K562 (cell line): ENCODE data around the gene DHTKD1. TPM values are rescaled to one million over a fixed set of nuclear protein-coding genes. Genes with fewer than 3 reads are reported as not detected.

Experiments
- ARID3B ChIP-seq: fragments of 250-450 bp; sonication (Bioruptor Pico); IDR thresholded peaks from 2 replicates; pipeline ENCODE4 v1.4.0; 2020; ENCODE audit warnings: borderline replicate concordance
- C11orf30 ChIP-seq: fragments of 450-650 bp; IDR thresholded peaks from 2 replicates; pipeline ENCODE4 v1.6.1; 2016; ENCODE audit warnings: low read depth, mild to moderate bottlenecking
- EP300 ChIP-seq: IDR thresholded peaks from 2 replicates; pipeline ENCODE4 v1.6.1; 2012; ENCODE audit warnings: low read length, improper control_type of control experiment
- FOS ChIP-seq: IDR thresholded peaks from 3 replicates; pipeline ENCODE4 v1.6.1; 2011; ENCODE audit not compliant: insufficient read length; ENCODE audit errors: extremely low read depth
- FOXJ3 ChIP-seq: sonication (generic); formaldehyde crosslinking; IDR thresholded peaks from 2 replicates; pipeline ENCODE4 v1.4.0; 2020; ENCODE audit warnings: mild to moderate bottlenecking, missing genetic modification reagents
- GABPA ChIP-seq: fragments of 200-800 bp; sonication (Bioruptor generic); conservative IDR thresholded peaks from 2 replicates; pipeline ENCODE4 v1.6.1; 2016; ENCODE audit warnings: low read depth, missing genetic modification characterization, missing compliant biosample characterization
- GMEB1 ChIP-seq: fragments of 250-450 bp; sonication (Bioruptor Pico); IDR thresholded peaks from 2 replicates; pipeline ENCODE4 v1.4.0; 2020; ENCODE audit warnings: mild to moderate bottlenecking
- HDAC8 ChIP-seq: fragments of 450-650 bp; IDR thresholded peaks from 2 replicates; pipeline ENCODE4 v1.6.1; 2016; ENCODE audit warnings: mild to moderate bottlenecking, missing genetic modification characterization, moderate library complexity, missing compliant biosample characterization
- JUND ChIP-seq, 2 experiments: IDR thresholded peaks; 2 replicates in 1 of 2; 3 replicates in 1 of 2; pipeline ENCODE4 v1.6.1; 2011; ENCODE audit warnings: borderline replicate concordance in 2 of 2, low read depth in 2 of 2, low read length in 2 of 2, improper control_type of control experiment in 1 of 2, missing biosample characterization in 1 of 2, missing genetic modification characterization in 1 of 2, missing genetic modification reagents in 1 of 2
- NRF1 ChIP-seq, 2 experiments: fragments of 450-650 bp; IDR thresholded peaks in 1 of 2; conservative IDR thresholded peaks in 1 of 2; 2 replicates each; pipeline ENCODE4 v1.6.1; 2014; ENCODE audit warnings: mild to moderate bottlenecking in 2 of 2
- SRSF7 ChIP-seq: fragments of 200-400 bp; formaldehyde crosslinking; optimal IDR thresholded peaks from 2 replicates; pipeline ENCODE3; 2017; ENCODE audit warnings: mild to moderate bottlenecking, low read depth, low read length
- SUPT5H ChIP-seq: fragments of 450-650 bp; IDR thresholded peaks from 2 replicates; pipeline ENCODE4 v1.6.1; 2016
- TBL1XR1 ChIP-seq, 2 experiments: IDR thresholded peaks; 2 replicates each; pipeline ENCODE4 v1.6.1; 2012; ENCODE audit warnings: improper control_type of control experiment in 2 of 2, low read length in 2 of 2, mild to moderate bottlenecking in 1 of 2
- XRCC5 ChIP-seq: fragments of 200-400 bp; formaldehyde crosslinking; IDR thresholded peaks from 2 replicates; pipeline ENCODE4 v1.6.1; 2017; ENCODE audit warnings: low read depth, mild to moderate bottlenecking, low read length
- ZNF197 ChIP-seq: fragments of 200-800 bp; sonication (Bioruptor generic); IDR thresholded peaks from 2 replicates; pipeline ENCODE4 v1.6.1; 2016; ENCODE audit warnings: low read depth, missing genetic modification characterization, missing compliant biosample characterization
- ZNF274 ChIP-seq: IDR thresholded peaks from 2 replicates; pipeline ENCODE4 v1.6.1; 2011; ENCODE audit warnings: low read depth, mild to moderate bottlenecking, low read length, moderate library complexity, borderline replicate concordance
- ZNF639 ChIP-seq, 2 experiments: fragments of 200-800 bp in 1 of 2; sonication (Bioruptor generic) in 1 of 2; sonication (generic) in 1 of 2; formaldehyde crosslinking in 1 of 2; IDR thresholded peaks in 1 of 2; conservative IDR thresholded peaks in 1 of 2; 2 replicates each; pipeline versions ENCODE4 v1.5.0 to v1.6.1; 2016 to 2020; ENCODE audit warnings: missing compliant biosample characterization in 1 of 2, missing genetic modification characterization in 1 of 2, missing genetic modification reagents in 1 of 2
- polyA plus RNA-seq, 8 experiments: library from polyadenylated mRNA; depleted of rRNA in 4 of 8; stranded (reverse) in 5 of 8; unstranded in 3 of 8; fragments of >200 nt; fragmentation: Nextera tagmentation in 2 of 8; fragmentation: Illumina TruSeq in 1 of 8; extraction: Ambion mirVana in 2 of 8; extraction: Trizol in 1 of 8; gene quantifications; 2 replicates each; pipeline versions ENCODE4 v1.2.1 to v1.2.3, GENCODE V29; 2011 to 2014; ENCODE audit warnings: inconsistent platforms in 1 of 8, missing spikeins in 1 of 8
- total RNA-seq, 7 experiments: library from RNA; depleted of rRNA in 6 of 7; stranded (reverse); fragments of >200 nt in 6 of 7; fragmentation: Illumina TruSeq in 2 of 7; extraction: Trizol in 2 of 7; gene quantifications; 2 replicates each; pipeline versions ENCODE4 v1.2.1 to v1.2.3, GENCODE V29; 2011 to 2021; ENCODE audit warnings: low replicate concordance in 1 of 7
- TF ChIP-seq, protein P1 (sequence below): IDR thresholded peaks from 2 replicates; pipeline ENCODE4 v1.6.1; 2014; ENCODE audit warnings: antibody characterized with exemption
- TF ChIP-seq, protein P2 (sequence below): fragments of 450-650 bp; IDR thresholded peaks from 2 replicates; pipeline ENCODE4 v1.6.1; 2016

The DHTKD1 gene
- total and polyA plus RNA-seq, 9 of the 15 experiments (the other 6 are each of a cell fraction or from before 2014, with no cell fraction given), result 3.1 to 19.7 (median 6.8) TPM

DNA sequence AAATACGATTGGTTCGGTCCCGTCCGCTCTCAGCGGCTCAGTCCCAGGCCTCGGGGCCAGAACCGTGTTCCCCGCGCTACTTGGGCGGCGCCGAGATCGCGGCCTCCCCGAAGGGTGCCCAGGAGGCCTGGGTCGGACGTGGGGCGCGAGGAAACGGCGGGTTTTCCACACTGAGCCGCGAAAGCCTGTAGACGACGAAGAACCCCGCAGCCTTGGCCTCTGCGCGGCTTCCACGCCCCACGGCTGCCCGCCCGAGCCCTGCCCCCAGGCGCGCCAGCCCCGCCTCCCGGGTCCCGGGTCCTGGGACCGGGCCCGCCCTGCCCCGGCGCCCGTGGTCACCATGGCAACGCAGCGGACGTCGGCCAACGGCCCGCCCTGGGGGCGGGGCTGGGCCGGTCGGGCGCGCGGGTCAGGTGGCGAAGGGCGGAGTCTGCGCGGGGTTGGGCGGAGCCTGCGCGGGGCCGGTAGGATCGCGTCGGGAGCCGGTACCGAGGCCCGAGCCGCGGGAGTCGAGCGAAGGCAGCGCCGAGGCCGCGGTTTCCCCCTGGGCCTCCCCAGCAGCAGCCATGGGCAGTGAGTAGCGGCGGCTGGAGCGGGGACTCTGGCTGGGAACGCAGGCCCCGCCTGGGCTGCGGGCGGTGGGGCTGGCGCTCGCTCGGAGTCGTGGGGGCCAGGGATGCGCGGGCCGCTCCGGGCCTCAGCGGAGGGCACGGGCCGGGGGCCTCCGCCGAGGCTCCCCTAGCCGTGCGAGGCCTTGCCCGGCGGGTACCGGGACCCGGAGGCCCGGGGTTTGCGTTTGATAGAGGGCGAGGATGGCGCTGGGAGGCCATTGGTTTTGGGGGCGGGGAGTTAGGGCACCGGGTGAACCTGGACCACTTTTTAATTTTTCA lies 60.7 kb downstream of the DHTKD1 start, which contains the start of gene SEC61A2 (continued):
- TF ChIP-seq GABPA (tag) (no peak), ARID3B (CRISPR knock-in tag) (no peak), GMEB1 (CRISPR knock-in tag) (peak; percentile 13; the same call in 1 of the 2 replicates), JUND (IDR thresholded peaks at IDR 0.05; ENCODE audit: borderline replicate concordance, low read depth, low read length) (no peak), JUND (tag; IDR thresholded peaks at IDR 0.05; ENCODE audit: borderline replicate concordance, low read depth, low read length) (no peak; the same call in 2 of the 3 replicates), HDAC8 (tag) (no peak), SUPT5H (peak; percentile 79), ZNF197 (no peak), NRF1 (conservative IDR thresholded peaks at IDR 0.05 in 1 of 2, IDR thresholded peaks at IDR 0.05 in 1 of 2) (peak; percentile 93 to 94), FOXJ3 (no peak), ZNF274 (no peak), XRCC5 (no peak), FOS (no peak), ZNF639 (CRISPR knock-in tag; conservative IDR thresholded peaks at IDR 0.05 in 1 of 2, IDR thresholded peaks at IDR 0.05 in 1 of 2) (peak in 1 of 2 experiments; percentile 7; a peak in 1 of 4 replicates), C11orf30 (no peak), EP300 (no peak), SRSF7 (no peak), TBL1XR1 (IDR thresholded peaks at IDR 0.05; ENCODE audit: low read length in 2 of 2) (no peak)
- TF ChIP-seq, protein P1, sequence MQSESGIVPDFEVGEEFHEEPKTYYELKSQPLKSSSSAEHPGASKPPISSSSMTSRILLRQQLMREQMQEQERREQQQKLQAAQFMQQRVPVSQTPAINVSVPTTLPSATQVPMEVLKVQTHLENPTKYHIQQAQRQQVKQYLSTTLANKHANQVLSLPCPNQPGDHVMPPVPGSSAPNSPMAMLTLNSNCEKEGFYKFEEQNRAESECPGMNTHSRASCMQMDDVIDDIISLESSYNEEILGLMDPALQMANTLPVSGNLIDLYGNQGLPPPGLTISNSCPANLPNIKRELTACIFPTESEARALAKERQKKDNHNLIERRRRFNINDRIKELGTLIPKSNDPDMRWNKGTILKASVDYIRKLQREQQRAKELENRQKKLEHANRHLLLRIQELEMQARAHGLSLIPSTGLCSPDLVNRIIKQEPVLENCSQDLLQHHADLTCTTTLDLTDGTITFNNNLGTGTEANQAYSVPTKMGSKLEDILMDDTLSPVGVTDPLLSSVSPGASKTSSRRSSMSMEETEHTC, result no peak
- TF ChIP-seq, protein P2, sequence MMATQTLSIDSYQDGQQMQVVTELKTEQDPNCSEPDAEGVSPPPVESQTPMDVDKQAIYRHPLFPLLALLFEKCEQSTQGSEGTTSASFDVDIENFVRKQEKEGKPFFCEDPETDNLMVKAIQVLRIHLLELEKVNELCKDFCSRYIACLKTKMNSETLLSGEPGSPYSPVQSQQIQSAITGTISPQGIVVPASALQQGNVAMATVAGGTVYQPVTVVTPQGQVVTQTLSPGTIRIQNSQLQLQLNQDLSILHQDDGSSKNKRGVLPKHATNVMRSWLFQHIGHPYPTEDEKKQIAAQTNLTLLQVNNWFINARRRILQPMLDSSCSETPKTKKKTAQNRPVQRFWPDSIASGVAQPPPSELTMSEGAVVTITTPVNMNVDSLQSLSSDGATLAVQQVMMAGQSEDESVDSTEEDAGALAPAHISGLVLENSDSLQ, result no peak
